Ovary (tissue), 9 donors: ENCODE data around the gene CHRND. TPM values are rescaled to one million over a fixed set of nuclear protein-coding genes. Genes with fewer than 3 reads are reported as not detected.

Experiments
- DNase-seq, 5 donors: peaks; one replicate each; pipeline ENCODE4 v3.0.0-alpha.2; 2019 to 2020
- H3K27ac ChIP-seq, 2 donors: fragments of 200-600 bp; one replicate each; pipeline versions ENCODE4 v1.5.1 to v1.8.0; 2019 to 2022
- H3K27me3 ChIP-seq: fragments of 200-600 bp; one replicate; pipeline ENCODE4 v1.8.0; 2022
- H3K36me3 ChIP-seq: fragments of 200-600 bp; sonication (generic); one replicate; pipeline ENCODE4 v1.5.1; 2019
- H3K4me1 ChIP-seq: one replicate; pipeline ENCODE4 v1.8.1; 2013; ENCODE audit warnings: mild to moderate bottlenecking, moderate library complexity; ENCODE audit not compliant: insufficient read depth
- H3K4me3 ChIP-seq: fragments of 200-600 bp; sonication (generic); one replicate; pipeline ENCODE4 v1.5.1; 2017
- H3K9me3 ChIP-seq, 2 donors: fragments of 200-600 bp in 1 of 2; sonication (generic) in 1 of 2; one replicate each; pipeline versions ENCODE4 v1.5.1 to v1.8.1; 2013 to 2019; ENCODE audit warnings: mild to moderate bottlenecking in 1 of 2, moderate library complexity in 1 of 2
- CTCF ChIP-seq, 3 donors: fragments of 450-650 bp in 2 of 3; fragments of 200-600 bp in 1 of 3; IDR thresholded peaks; one replicate each; pipeline versions ENCODE4 v1.5.1 to v1.8.0; 2016 to 2022; ENCODE audit warnings: antibody characterized with exemption in 3 of 3, mild to moderate bottlenecking in 1 of 3
- EP300 ChIP-seq: sonication (generic); formaldehyde crosslinking; IDR thresholded peaks from one replicate; pipeline ENCODE4 v1.6.1; 2017; ENCODE audit warnings: antibody characterized with exemption
- POLR2A ChIP-seq: fragments of 450-650 bp; IDR thresholded peaks from one replicate; pipeline ENCODE4 v1.6.1; 2017; ENCODE audit warnings: antibody characterized with exemption, mild to moderate bottlenecking, moderate library complexity
- WGBS, 3 donors: extraction: QIAGEN DNeasy Blood & Tissue Kit in 1 of 3; methylation state at CpG; one replicate each; pipeline versions ENCODE4 v1.1.5 to v1.1.7; 2013 to 2017; 5-methylcytosine and 5-hydroxymethylcytosine counted together
- intact Hi-C, 4 donors: fragments of 100-400 bp; cut with DNase I; formaldehyde crosslinking; loops; one replicate each; pipeline versions ENCODE4 v1.11.0 to v1.15.1; 2022 to 2023
- polyA plus RNA-seq, 2 donors: library from polyadenylated mRNA; stranded (reverse); fragments of 200-250 nt in 1 of 2; fragments of 350-450 nt in 1 of 2; fragmentation: Illumina TruSeq in 1 of 2; extraction: RNeasy Lipid Tissue Mini Kit (QIAGEN cat#74804) in 1 of 2; gene quantifications; one replicate each; pipeline ENCODE4 v1.2.3, GENCODE V29; 2013 to 2014
- total RNA-seq, 7 donors: library from RNA; depleted of rRNA in 2 of 7; stranded (reverse); fragments of >200 nt in 2 of 7; fragmentation: NEBNext Ultra II Directional in 3 of 7; extraction: Animal tissue kit (Norgen Biotek cat#: 25700) in 3 of 7; gene quantifications; one replicate each; pipeline versions ENCODE4 v1.1.0 to v1.2.4, GENCODE V29; 2016 to 2023
- donor health status: DM: no; HTN: no; CAD: no; lungs with moderate emphysema.
- donor health status: DM: no; HTN: no; CAD: no.
- donor health status: Bipolar disorder and iron deficiency.
- donor health status: DM: yes; HTN: yes; CAD: no.
- donor health status: DM: no; HTN: no; CAD: no.
- donor health status: DM: yes; HTN: yes; CAD: no.

Gene CHRND
- total and polyA plus RNA-seq, 9 donors: 0.28 to 0.40 TPM; not detected in 7

- Histone ChIP-seq H3K27me3 (no peaks in the 10 kb centered on the region), H3K36me3 (no peaks in the 10 kb centered on the region), H3K4me3 (no peak overlapping the region), H3K9me3 (no peaks in the 10 kb centered on the region), H3K27ac (no peak overlapping the region), H3K4me1 (no peaks in the 10 kb centered on the region)
- no peak for DNase-seq
- WGBS, 3 donors: 93 to 95% (median 95%) methylated on average over 2 of the region's 2 CpGs
- no peak for TF ChIP-seq CTCF (IDR thresholded peaks at IDR 0.05)
- TF ChIP-seq EP300: no peak
- TF ChIP-seq POLR2A: no peak
- intact Hi-C loops: no loop called here
Observed at GRCh38 chr2:232577841-232578240, 51.9 kb downstream of the CHRND start.

- H3K4me1 ChIP-seq: no peaks in the 10 kb centered on the region
- H3K27me3 ChIP-seq: no peaks in the 10 kb centered on the region
- H3K36me3 ChIP-seq: no peaks in the 10 kb centered on the region
- H3K9me3 ChIP-seq: no peaks in the 10 kb centered on the region
- 89% methylated on average over 2 of the region's 2 CpGs for WGBS, 3 donors
- no peak for TF ChIP-seq EP300
- no peak for TF ChIP-seq CTCF (IDR thresholded peaks at IDR 0.05)
- no peak for DNase-seq
- H3K27ac ChIP-seq: no peak overlapping the region
- intact Hi-C loops: no loop called here
- H3K4me3 ChIP-seq: no peak overlapping the region
Observed at GRCh38 chr2:232578626-232579025, 52.7 kb downstream of the CHRND start.

- WGBS, 3 donors: 93 to 96% (median 95%) methylated on average over 6 of the region's 6 CpGs
- TF ChIP-seq POLR2A (no peak), EP300 (no peak), CTCF (IDR thresholded peaks at IDR 0.05) (no peak)
- Histone ChIP-seq H3K36me3 (no peaks in the 10 kb centered on the region), H3K9me3 (no peaks in the 10 kb centered on the region), H3K4me3 (no peak overlapping the region), H3K27ac (no peak overlapping the region), H3K27me3 (no peaks in the 10 kb centered on the region), H3K4me1 (no peaks in the 10 kb centered on the region)
- intact Hi-C loops: no loop called here
- DNase-seq: no peak
Observed at GRCh38 chr2:232580648-232580981, 54.7 kb downstream of the CHRND start.

GRCh38 chr2:232581725-232582124 lies 55.8 kb downstream of the CHRND start:
- no peak overlapping the region for H3K4me3 ChIP-seq
- no peaks in the 10 kb centered on the region for H3K4me1 ChIP-seq
- intact Hi-C loops: no loop called here
- no peak overlapping the region for H3K27ac ChIP-seq
- DNase-seq: no peak
- H3K9me3 ChIP-seq: no peaks in the 10 kb centered on the region
- TF ChIP-seq CTCF (IDR thresholded peaks at IDR 0.05) (no peak), EP300 (no peak), POLR2A (no peak)
- no peaks in the 10 kb centered on the region for H3K27me3 ChIP-seq
- no peaks in the 10 kb centered on the region for H3K36me3 ChIP-seq

GRCh38 chr2:232584238-232584637 lies 58.3 kb downstream of the CHRND start:
- Histone ChIP-seq H3K4me1 (no peaks in the 10 kb centered on the region), H3K9me3 (no peaks in the 10 kb centered on the region), H3K4me3 (no peak overlapping the region), H3K27me3 (no peaks in the 10 kb centered on the region), H3K36me3 (no peaks in the 10 kb centered on the region), H3K27ac (no peak overlapping the region)
- intact Hi-C loops: no loop called here
- 86 to 88% (median 87%) methylated on average over 6 of the region's 6 CpGs for WGBS, 3 donors
- DNase-seq: no peak
- TF ChIP-seq CTCF (IDR thresholded peaks at IDR 0.05) (no peak), EP300 (no peak), POLR2A (no peak)
